ENCODE measurements around the gene CCDC110.

GRCh38 chr4:185469580-185470154, 1.9 kb downstream of the CCDC110 start:
- TF ChIP-seq CEBPB (IDR thresholded peaks at IDR 0.05; ENCODE audit: low read depth) (no peak), MAX (IDR thresholded peaks at IDR 0.05) (no peak), CTCF (IDR thresholded peaks at IDR 0.05 in 2 of 3, conservative IDR thresholded peaks at IDR 0.05 in 1 of 3; ENCODE audit: borderline replicate concordance in 1 of 3, insufficient read depth in 1 of 3, low read depth in 2 of 3, low read length in 2 of 3) (no peak)

Measured in HCT116 (cell line).